Naive thymus-derived CD8-positive, alpha-beta T cell (primary cell): ENCODE measurements around the gene USP12. TPM values are rescaled to one million over a fixed set of nuclear protein-coding genes. Genes with fewer than 3 reads are reported as not detected.
A peak's percentile ranks its signal among the peaks of the same experiment; 100 is the strongest.
"Not testable (repeated sequence)": the region's sequence is repeated elsewhere in the genome, so short reads cannot be mapped to it uniquely, and the experiment has no call there.

Experiments
- ATAC-seq, 2 donors: fragments of 150-1000 bp; cut with Tn5 transposase in 1 of 2; sonication (Bioruptor Pico), chemical (Tn5 transposase) in 1 of 2; 1 replicate in 1 of 2; 2 replicates in 1 of 2; pipeline ENCODE4 v1.10.0; 2021; ENCODE audit warnings: mild to moderate bottlenecking in 2 of 2, moderate library complexity in 2 of 2
- POLR2A ChIA-PET: fragments of 350-600 bp; sonication (Branson Sonifier 250); formaldehyde crosslinking; loops from one replicate; lab custom pipeline; 2021; ENCODE audit warnings: antibody characterized with exemption; lab: Charles Lee
- DNase-seq, 10 donors: peaks; one replicate each; pipeline versions ENCODE4 v3.0.0 to v3.0.0-alpha.2; 2020 to 2022
- H3K27ac Mint-ChIP-seq, 10 donors: one replicate each; pipeline ENCODE4 v1.8.0; 2020 to 2022; ENCODE audit warnings: mild to moderate bottlenecking in 10 of 10, mixed read lengths in 10 of 10, moderate library complexity in 4 of 10, inconsistent platforms in 1 of 10
- H3K27me3 Mint-ChIP-seq, 5 donors: one replicate each; pipeline ENCODE4 v1.8.0; 2021 to 2022; ENCODE audit warnings: mixed read lengths in 5 of 5
- H3K36me3 Mint-ChIP-seq, 3 donors: one replicate each; pipeline ENCODE4 v1.8.0; 2020 to 2022; ENCODE audit warnings: mixed read lengths in 3 of 3, mild to moderate bottlenecking in 2 of 3, inconsistent platforms in 1 of 3
- H3K4me1 Mint-ChIP-seq, 4 donors: one replicate each; pipeline ENCODE4 v1.8.0; 2021 to 2022; ENCODE audit warnings: mixed read lengths in 4 of 4
- H3K4me3 Mint-ChIP-seq, 10 donors: one replicate each; pipeline ENCODE4 v1.8.0; 2020 to 2022; ENCODE audit warnings: mild to moderate bottlenecking in 10 of 10, mixed read lengths in 10 of 10, moderate library complexity in 6 of 10, inconsistent platforms in 1 of 10
- H3K9me3 Mint-ChIP-seq, 9 donors: one replicate each; pipeline ENCODE4 v1.8.0; 2020 to 2022; ENCODE audit warnings: mixed read lengths in 9 of 9, mild to moderate bottlenecking in 3 of 9, inconsistent platforms in 1 of 9, moderate library complexity in 1 of 9
- polyA plus RNA-seq, 3 donors: library from polyadenylated mRNA; unstranded; fragments of 300-500 nt; fragmentation: Illumina TruSeq; gene quantifications; one replicate each; pipeline ENCODE4 v1.2.3, GENCODE V29; 2021
- total RNA-seq, 8 experiments: library from RNA in 2 of 8; stranded (reverse) in 2 of 8; gene quantifications; one replicate each; pipeline ENCODE4 v1.2.3 and lab custom pipeline; 2021 to 2026

USP12 gene
- total and polyA plus RNA-seq, 5 experiments from 2014 or later, result 9.3 to 33.0 (median 17.4) TPM

DNA sequence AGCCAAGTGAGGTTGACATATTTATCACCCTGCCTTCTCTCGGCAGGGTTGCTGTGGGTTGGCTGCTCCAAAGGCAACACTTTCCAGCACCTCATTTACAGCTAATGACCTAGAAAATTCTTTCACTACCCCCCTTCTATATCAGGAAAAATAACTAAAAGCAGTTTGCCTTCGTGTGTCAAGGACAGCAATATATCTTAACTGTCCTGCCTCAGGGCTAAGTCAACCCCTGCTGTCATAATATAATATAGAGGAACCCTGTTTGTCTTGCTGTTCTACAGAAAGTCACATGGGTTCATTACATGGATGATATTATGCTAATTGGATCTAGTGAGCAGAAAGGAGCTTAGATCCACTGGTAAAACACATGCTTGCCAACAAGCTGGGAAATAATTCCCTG lies 28.1 kb upstream of the USP12 start:
- H3K4me1 Mint-ChIP-seq, result no peaks in the 10 kb centered on the region
- H3K27me3 Mint-ChIP-seq, result peaks cover 5 to 10% (median 9%) of the 10 kb centered on the region in 5 donors
- no peak for ATAC-seq
- no peak overlapping the region for H3K27ac Mint-ChIP-seq
- H3K9me3 Mint-ChIP-seq, result peaks cover 0 to 7% (median 2%) of the 10 kb centered on the region in 9 donors
- POLR2A ChIA-PET, result no interaction called here
- DNase-seq, result no peak
- peaks cover 0 to 7% (median 6%) of the 10 kb centered on the region in 3 donors for H3K36me3 Mint-ChIP-seq
- H3K4me3 Mint-ChIP-seq, result no peak overlapping the region

DNA sequence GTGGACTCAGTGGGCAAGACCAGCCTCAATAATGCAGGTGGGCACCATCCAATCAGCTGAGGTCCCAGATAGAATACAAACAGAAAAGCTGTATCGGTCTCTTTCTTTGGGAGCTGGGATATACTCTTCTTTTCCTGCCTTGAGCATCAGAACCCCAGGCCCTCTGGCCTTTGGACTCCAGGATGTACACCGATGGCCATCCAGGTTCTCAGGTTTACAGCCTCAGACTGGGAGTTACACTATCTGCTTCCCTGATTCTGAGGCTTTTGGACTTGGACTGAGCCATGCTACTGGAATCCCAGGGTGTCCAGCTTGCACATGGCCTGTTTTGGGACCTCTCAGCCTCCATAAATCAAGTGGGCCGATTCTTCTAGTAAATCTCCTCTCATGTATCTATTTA lies 27.6 kb upstream of the USP12 start:
- H3K9me3 Mint-ChIP-seq, result peaks cover 0 to 7% (median 2%) of the 10 kb centered on the region in 9 donors
- H3K4me3 Mint-ChIP-seq, result no peak overlapping the region
- H3K27ac Mint-ChIP-seq, result no peak overlapping the region
- H3K36me3 Mint-ChIP-seq, result peaks cover 0 to 7% (median 6%) of the 10 kb centered on the region in 3 donors
- POLR2A ChIA-PET, result no interaction called here
- DNase-seq (no peak), ATAC-seq (no peak)
- peaks cover 5 to 15% (median 11%) of the 10 kb centered on the region in 5 donors for H3K27me3 Mint-ChIP-seq
- H3K4me1 Mint-ChIP-seq, result no peaks in the 10 kb centered on the region

DNA sequence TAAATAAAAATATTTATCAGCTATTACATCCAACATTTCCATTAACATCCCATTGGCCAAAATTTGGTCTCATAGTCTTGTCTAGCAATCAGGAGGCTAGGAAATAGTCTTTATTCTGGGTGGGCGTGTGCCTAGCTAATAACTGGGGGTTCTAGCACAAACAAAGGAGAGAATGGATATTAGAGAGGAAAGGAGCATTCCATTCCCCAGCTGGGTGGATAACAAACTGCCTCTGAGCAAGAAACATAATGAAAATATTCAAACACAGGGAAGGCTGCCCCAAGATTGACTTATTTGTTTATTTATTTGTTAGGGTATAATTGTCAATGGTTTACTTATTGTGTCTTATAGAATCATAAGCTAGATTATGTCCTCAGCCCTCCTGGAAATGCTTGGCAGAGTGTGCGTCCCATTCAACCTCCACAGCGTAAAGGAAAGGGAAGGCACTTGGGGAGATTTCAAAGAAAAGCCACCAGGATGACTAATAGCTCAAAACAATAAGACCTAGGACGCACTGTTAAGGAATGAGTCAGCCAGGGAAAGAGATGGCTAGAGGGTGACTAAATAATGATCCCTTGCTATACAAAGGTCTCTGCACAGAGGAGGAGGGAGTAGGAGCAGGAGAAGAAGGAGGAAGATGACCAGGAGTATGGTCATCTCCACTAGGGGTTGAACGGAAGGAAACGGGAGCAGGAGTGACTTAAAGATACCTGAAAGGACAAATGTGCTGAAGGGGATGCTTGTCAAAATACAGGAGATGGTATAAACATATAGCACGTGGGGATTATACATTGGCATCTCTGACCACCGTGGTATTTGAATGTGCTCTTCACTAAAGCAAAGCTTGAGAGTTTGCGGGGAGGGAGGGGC lies 23.5 kb upstream of the USP12 start:
- DNase-seq, result no peak
- H3K9me3 Mint-ChIP-seq, result peaks cover 0 to 7% (median 2%) of the 10 kb centered on the region in 9 donors
- no peak for ATAC-seq
- POLR2A ChIA-PET, result no interaction called here
- peaks cover 0 to 7% (median 6%) of the 10 kb centered on the region in 3 donors for H3K36me3 Mint-ChIP-seq
- H3K27me3 Mint-ChIP-seq, result peaks cover 5 to 29% (median 18%) of the 10 kb centered on the region in 5 donors
- H3K4me1 Mint-ChIP-seq, result no peaks in the 10 kb centered on the region
- no peak overlapping the region for H3K4me3 Mint-ChIP-seq
- H3K27ac Mint-ChIP-seq, result no peak overlapping the region

DNA sequence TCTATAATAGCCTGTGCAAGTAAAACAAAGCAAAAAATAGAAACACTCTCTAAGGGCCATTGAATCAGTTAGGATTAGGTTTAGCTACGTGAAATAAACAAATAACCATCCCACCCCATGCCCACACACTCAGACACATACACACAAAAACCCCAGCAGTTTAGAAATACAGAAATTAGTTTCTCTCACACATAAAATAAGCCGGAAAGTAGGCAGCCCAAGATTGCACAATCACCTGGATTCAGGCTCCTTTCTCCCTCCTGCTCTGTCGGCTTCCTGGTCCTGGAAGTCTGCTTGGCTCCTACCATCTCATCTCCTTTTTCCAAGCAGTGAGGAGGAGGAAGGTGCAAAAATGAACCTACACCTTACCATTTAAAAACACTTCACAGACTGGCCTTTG lies 22.6 kb upstream of the USP12 start:
- DNase-seq (no peak), ATAC-seq (no peak)
- Mint-ChIP-seq H3K4me1 (no peaks in the 10 kb centered on the region), H3K27me3 (peaks cover 5 to 29% (median 18%) of the 10 kb centered on the region in 5 donors), H3K27ac (no peak overlapping the region), H3K9me3 (peaks cover 0 to 7% (median 2%) of the 10 kb centered on the region in 9 donors), H3K36me3 (peaks cover 0 to 7% (median 6%) of the 10 kb centered on the region in 3 donors), H3K4me3 (no peak overlapping the region)
- POLR2A ChIA-PET, result no interaction called here

DNA sequence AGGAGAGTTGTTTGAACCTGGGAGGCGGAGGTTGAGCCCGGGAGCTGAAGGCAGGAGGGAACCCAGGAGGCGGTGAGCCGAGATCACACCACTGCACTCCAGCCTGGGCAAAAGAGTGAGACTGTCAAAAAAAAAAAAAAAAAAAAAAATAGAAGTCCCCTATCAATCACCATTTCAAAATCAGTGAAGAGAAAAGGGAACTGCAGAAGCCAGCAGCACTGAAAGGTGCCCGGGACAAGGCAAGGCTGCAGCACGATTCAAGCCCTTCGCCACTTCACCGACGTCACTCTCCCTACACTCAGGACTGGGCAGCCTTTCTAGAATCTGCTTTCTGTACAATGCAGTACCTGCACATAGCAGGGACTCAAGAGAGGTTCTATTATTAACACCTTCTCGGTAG lies 21.9 kb upstream of the USP12 start:
- Mint-ChIP-seq H3K27me3 (peaks cover 5 to 29% (median 18%) of the 10 kb centered on the region in 5 donors), H3K36me3 (peaks cover 0 to 7% (median 6%) of the 10 kb centered on the region in 3 donors), H3K4me3 (no peak overlapping the region), H3K4me1 (no peaks in the 10 kb centered on the region), H3K27ac (no peak overlapping the region), H3K9me3 (peaks cover 0 to 7% (median 2%) of the 10 kb centered on the region in 9 donors)
- POLR2A ChIA-PET, result no interaction called here
- DNase-seq (no peak), ATAC-seq (no peak)

DNA sequence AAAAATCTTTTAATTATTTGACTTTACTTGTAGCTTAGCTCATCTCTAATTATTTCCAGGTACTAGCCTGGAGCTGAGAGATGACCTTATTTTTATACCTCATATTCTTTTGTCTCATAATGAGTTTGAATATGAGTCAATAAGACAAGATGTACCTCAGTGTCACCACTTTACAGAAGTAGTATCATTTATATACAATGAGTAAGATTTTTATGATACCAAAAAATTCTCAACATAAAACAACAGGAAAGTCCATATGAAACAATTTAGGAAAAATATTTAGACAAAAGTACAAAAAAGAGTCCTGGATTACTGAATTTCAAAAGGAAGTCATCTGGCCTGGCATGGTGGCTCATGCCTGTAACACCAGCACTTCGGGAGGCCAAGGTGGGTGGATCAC lies 21.4 kb upstream of the USP12 start:
- Mint-ChIP-seq H3K4me3 (no peak overlapping the region), H3K27me3 (peaks cover 5 to 29% (median 17%) of the 10 kb centered on the region in 5 donors), H3K9me3 (peaks cover 0 to 5% (median 2%) of the 10 kb centered on the region in 9 donors), H3K27ac (no peak overlapping the region), H3K4me1 (no peaks in the 10 kb centered on the region), H3K36me3 (peaks cover 0 to 4% (median 2%) of the 10 kb centered on the region in 3 donors)
- POLR2A ChIA-PET, result no interaction called here
- DNase-seq, result no peak
- no peak for ATAC-seq

DNA sequence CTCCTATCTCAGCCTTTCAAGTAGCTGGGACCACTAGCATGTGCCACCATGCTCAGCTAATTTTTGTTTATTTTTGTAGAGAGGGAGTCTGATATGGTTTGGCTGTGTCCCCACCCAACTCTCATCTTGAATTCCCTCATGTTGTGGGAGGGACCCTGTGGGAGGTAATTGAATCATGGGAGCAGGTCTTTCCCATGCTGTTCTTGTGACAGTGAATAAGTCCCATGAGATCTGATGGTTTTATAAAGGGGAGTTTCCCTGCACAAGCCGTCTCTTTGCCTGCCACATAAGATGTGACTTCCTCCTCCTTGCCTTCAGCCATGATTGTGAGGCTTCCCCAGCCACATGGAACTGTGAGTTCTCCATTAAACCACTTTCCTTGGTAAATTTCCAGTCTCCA lies 20.8 kb upstream of the USP12 start:
- H3K9me3 Mint-ChIP-seq, DNase-seq, H3K4me1 Mint-ChIP-seq, H3K4me3 Mint-ChIP-seq, POLR2A ChIA-PET, H3K27ac Mint-ChIP-seq, ATAC-seq, H3K36me3 Mint-ChIP-seq: not testable (repeated sequence)
- H3K27me3 Mint-ChIP-seq, result peaks cover 3 to 29% (median 14%) of the 10 kb centered on the region in 5 donors

DNA sequence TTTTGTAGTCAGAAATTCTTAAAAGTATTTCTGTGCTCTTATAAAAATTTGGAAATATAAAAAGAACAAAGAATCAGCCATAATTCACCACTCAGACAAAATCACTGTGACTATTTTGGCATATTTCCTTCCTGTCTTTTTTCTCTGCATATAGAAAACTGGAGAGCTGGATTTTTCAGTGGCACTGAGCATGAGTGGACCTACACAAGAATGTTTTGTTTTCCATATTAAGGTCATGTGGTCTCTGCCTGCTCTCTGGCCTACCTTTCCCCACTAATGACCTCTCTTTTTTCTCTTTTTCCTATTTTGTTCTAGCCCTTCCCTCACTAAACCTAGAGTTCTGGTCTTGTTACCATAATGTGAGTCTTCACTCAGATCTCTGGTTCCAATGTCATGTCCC lies 17.6 kb upstream of the USP12 start:
- Mint-ChIP-seq H3K27me3 (peaks cover 0 to 17% (median 3%) of the 10 kb centered on the region in 5 donors), H3K36me3 (no peaks in the 10 kb centered on the region), H3K4me3 (no peak overlapping the region), H3K4me1 (no peaks in the 10 kb centered on the region), H3K9me3 (no peaks in the 10 kb centered on the region), H3K27ac (no peak overlapping the region)
- POLR2A ChIA-PET, result no interaction called here
- ATAC-seq (no peak), DNase-seq (no peak)

DNA sequence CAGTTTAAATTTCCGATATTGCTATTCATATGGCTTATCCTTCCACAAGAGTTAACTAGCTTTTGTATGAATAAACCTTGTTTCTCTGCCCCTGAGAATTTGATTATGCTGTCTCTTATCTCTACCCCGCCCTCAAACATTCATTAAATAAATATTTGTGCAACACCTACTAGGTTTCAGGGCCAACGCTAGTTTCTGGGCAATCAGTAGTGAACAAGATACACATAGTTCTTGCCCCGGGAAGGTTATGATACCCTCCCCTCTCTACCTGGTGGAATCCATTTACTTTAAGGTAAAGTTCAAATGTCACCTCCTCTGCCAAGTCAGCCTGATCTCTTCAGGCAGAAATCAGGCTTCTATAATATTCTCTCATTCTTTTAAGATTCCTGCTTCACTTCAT lies 16.6 kb upstream of the USP12 start:
- DNase-seq (no peak), ATAC-seq (no peak)
- Mint-ChIP-seq H3K36me3 (peaks cover 0 to 2% (median 0%) of the 10 kb centered on the region in 3 donors), H3K9me3 (no peaks in the 10 kb centered on the region), H3K27me3 (peaks cover 0 to 13% (median 3%) of the 10 kb centered on the region in 5 donors), H3K4me3 (no peak overlapping the region), H3K4me1 (no peaks in the 10 kb centered on the region), H3K27ac (no peak overlapping the region)
- POLR2A ChIA-PET, result no interaction called here

DNA sequence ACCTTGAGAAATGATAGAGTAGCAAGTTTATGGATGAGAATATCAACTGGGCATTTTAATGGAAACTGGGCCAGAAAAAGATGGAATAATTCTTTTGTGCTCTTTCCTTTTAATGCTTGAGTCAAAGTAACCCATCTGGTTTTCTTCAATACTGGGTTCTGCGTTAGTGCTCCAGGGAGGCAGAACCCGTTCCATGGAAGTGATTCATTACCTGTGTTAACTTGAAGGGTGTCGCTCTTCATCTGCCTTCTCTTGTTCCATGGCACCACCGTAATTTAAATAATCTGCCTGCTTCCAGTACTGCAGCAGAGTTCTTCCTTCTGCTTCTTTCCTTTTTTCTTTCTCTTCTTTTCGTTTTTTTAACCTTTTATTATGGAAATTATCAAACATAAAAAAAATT lies 14.7 kb upstream of the USP12 start:
- DNase-seq, result no peak
- Mint-ChIP-seq H3K27ac (no peak overlapping the region), H3K4me3 (no peak overlapping the region), H3K9me3 (no peaks in the 10 kb centered on the region), H3K4me1 (no peaks in the 10 kb centered on the region), H3K36me3 (peaks cover 0 to 6% (median 0%) of the 10 kb centered on the region in 3 donors), H3K27me3 (peaks cover 0 to 19% (median 4%) of the 10 kb centered on the region in 5 donors)
- ATAC-seq, result no peak
- POLR2A ChIA-PET, result no interaction called here

DNA sequence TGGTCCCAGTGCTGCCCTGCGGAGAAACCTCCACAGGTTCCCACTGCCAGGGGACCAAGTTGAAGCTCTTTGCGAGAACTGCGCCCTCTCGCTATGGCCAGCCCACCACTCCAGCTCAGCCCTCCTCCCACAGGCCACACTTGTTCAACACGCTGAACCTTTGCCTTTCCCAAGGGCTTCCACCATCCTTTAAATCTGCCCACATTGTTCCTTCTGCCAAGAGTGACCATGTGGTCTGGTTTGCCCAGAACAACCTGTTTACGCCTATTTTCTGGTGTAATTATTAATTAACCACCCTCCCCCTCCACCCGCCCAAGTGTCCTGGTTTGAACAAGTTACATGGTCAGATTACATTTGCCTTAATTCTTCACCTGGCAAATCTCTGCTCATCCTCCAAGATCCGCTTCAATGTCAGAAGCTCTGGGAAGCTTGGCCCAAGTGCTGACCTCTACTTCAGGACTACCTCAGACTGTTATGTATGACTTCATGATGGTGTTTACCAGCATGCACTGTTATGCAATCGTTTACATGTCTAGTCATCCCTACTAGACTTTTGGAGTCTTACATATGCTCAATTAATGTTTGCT lies 12.0 kb upstream of the USP12 start:
- H3K27me3 Mint-ChIP-seq, result peaks cover 2 to 19% (median 7%) of the 10 kb centered on the region in 5 donors
- peaks cover 0 to 6% (median 0%) of the 10 kb centered on the region in 3 donors for H3K36me3 Mint-ChIP-seq
- ATAC-seq (no peak), DNase-seq (no peak)
- H3K27ac Mint-ChIP-seq, result no peak overlapping the region
- H3K9me3 Mint-ChIP-seq, result no peaks in the 10 kb centered on the region
- no peak overlapping the region for H3K4me3 Mint-ChIP-seq
- POLR2A ChIA-PET, result interaction anchor here (1.3 kb wide), 1 partner anchor 67 kb away, joined by 3 read pairs; no protein-coding TSS in a partner anchor
- no peaks in the 10 kb centered on the region for H3K4me1 Mint-ChIP-seq

DNA sequence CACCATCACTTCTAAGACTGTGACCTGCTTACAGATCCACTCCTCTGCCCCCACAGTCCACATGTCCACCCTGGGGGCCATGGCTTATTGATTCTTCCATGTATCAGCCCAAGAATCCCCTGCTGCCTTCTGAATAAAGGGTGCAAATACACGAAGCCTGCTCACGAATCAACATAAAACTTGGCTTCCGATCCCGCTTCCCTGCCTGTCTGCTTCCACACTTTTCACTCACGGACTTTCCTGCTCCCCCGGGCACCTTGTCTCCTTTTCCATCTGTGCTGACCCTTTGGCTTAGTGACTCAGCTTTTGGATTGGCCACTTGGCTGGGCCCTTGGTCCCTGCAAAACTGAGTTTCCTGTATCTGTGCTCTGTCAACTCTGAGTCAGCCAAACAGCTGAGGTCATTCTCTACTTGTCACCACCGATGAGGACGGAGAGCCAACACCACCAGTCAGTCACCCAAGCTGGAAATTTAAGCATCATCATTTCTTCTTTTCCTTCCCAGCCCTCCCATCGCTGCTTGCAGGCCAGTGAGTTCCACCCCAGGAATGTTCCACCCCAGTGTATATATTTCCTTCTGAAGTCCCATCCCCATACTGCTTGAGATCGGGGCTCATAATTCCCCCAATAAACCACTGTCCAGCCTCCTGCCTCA lies 11.4 kb upstream of the USP12 start:
- POLR2A ChIA-PET, result interaction anchor here (1.3 kb wide), 1 partner anchor 68 kb away, joined by 3 read pairs; no protein-coding TSS in a partner anchor
- DNase-seq, result no peak
- Mint-ChIP-seq H3K36me3 (peaks cover 0 to 6% (median 0%) of the 10 kb centered on the region in 3 donors), H3K9me3 (no peaks in the 10 kb centered on the region), H3K4me3 (no peak overlapping the region), H3K27me3 (peaks cover 2 to 19% (median 7%) of the 10 kb centered on the region in 5 donors), H3K4me1 (peaks cover 0 to 2% (median 0%) of the 10 kb centered on the region in 4 donors), H3K27ac (peak overlapping the region in 1 of 10 donors; percentile 26)
- ATAC-seq, result no peak
